ACC112 (cell line): ENCODE data around the gene TEAD4.

Experiments
- H2AFZ ChIP-seq: fragments of 200-600 bp; sonication (generic); one replicate; pipeline ENCODE4 v1.6.0; 2017; ENCODE audit warnings: antibody characterized with exemption, low read length; ENCODE audit not compliant: unreplicated experiment
- H3K27ac ChIP-seq: fragments of 200-600 bp; sonication (generic); 2 replicates; pipeline ENCODE4 v1.5.1; 2014; ENCODE audit warnings: low read depth, mild to moderate bottlenecking, antibody characterized with exemption, low read length, moderate library complexity
- H3K27me3 ChIP-seq: fragments of 200-600 bp; sonication (generic); 2 replicates; pipeline ENCODE4 v1.6.1; 2014; ENCODE audit warnings: mild to moderate bottlenecking, antibody characterized with exemption, low read length, moderate library complexity, mixed read lengths; ENCODE audit not compliant: insufficient read depth
- H3K36me3 ChIP-seq: fragments of 200-600 bp; sonication (generic); 2 replicates; pipeline ENCODE4 v1.6.1; 2016; ENCODE audit warnings: mild to moderate bottlenecking, antibody characterized with exemption, low read length, moderate library complexity, mixed read lengths; ENCODE audit not compliant: insufficient read depth
- H3K4me1 ChIP-seq: fragments of 200-600 bp; sonication (generic); one replicate; pipeline ENCODE4 v1.6.1; 2016; ENCODE audit warnings: low read length, mixed read lengths; ENCODE audit not compliant: insufficient read depth, unreplicated experiment, control insufficient read depth
- H3K4me3 ChIP-seq: fragments of 200-600 bp; sonication (generic); 2 replicates; pipeline ENCODE4 v1.5.1; 2014; ENCODE audit warnings: mild to moderate bottlenecking, low read depth, low read length
- H3K79me2 ChIP-seq: fragments of 200-600 bp; sonication (generic); one replicate; pipeline ENCODE4 v1.6.0; 2016; ENCODE audit warnings: low read length; ENCODE audit not compliant: control insufficient read depth, unreplicated experiment, insufficient read depth

The TEAD4 gene

DNA sequence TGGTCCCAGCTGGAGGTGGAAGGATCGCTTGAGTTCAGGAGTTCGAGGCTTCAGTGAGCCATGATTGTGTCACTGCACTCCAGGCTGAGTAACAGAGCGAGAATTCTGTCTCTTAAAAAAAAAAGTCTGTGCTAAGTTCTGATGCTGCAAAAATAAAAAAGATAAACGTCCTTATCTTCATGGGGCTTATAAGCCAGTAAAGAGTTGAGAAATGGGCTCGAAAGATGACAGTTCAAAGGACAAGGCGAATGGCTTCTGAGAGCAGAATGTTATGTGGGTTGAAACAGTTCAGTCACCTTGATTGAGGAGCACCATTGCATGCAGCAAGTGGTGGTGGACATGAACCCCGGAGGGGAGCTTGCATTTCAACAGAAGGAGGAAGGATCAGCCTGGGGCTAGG is 122.7 kb downstream of the TEAD4 start:
- Histone ChIP-seq H3K27me3 (no peaks in the 10 kb centered on the region), H3K79me2 (no peaks in the 10 kb centered on the region), H2AFZ (no peak overlapping the region), H3K4me1 (peaks cover 4% of the 10 kb centered on the region), H3K36me3 (no peaks in the 10 kb centered on the region), H3K4me3 (no peak overlapping the region), H3K27ac (no peak overlapping the region)

DNA sequence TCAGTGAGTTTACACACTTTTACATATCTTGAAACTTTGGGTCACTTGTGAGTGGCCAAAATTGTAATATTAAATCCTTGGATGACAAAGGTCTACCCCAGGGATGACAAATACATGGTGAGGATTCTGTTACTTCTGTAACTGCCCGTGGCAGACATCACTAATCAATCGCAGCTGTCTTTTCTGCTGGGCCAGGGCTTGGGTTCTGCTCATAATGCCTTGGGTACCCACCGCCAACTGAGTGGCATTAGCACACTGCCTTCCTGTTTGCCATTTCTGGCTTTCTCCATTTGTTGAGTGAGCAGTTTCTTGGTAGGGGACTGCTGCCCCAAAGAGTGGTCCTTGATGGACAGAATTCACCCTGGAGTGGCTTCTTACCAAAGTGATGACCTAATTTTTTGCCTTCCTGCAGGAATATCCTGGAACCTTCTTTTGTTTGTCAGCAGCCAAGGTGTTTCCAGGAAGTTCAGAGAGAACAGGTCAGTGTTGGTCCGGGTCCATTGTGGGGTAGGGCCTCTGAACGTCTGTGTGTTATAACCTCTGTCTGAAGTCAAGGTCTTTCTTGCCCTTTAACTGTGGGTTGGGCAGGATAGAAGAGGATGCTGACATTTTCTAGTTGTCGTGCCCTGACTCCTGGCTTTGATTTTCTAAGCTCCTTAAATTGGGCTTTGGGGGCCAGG is 124.2 kb downstream of the TEAD4 start:
- no peaks in the 10 kb centered on the region for H3K27me3 ChIP-seq
- H3K36me3 ChIP-seq: no peaks in the 10 kb centered on the region
- H3K27ac ChIP-seq: no peak overlapping the region
- H3K4me1 ChIP-seq: no peaks in the 10 kb centered on the region
- H2AFZ ChIP-seq: no peak overlapping the region
- H3K79me2 ChIP-seq: no peaks in the 10 kb centered on the region
- no peak overlapping the region for H3K4me3 ChIP-seq

DNA sequence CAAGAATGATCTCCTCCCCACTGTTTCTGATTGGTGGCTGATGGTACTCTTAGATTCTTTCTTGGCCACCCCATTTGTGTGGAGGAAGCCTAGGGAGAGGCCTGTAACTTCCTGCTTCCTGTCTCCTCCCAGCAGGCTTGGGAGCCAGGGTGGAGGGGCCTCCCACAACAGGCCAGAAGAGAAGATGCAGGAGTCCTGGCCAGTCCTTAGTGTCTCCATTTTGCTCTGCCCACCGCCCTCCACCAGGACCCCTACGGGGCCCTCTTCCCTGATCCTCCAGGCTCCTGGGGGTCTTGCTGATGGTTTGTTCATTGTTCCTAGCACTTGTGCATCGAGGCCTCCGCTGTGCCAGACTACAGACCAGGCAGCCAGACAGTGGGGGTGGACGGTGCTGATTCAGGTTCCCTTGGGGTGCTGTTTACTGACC is 124.7 kb downstream of the TEAD4 start:
- no peak overlapping the region for H3K27ac ChIP-seq
- no peak overlapping the region for H3K4me3 ChIP-seq
- no peak overlapping the region for H2AFZ ChIP-seq
- no peaks in the 10 kb centered on the region for H3K27me3 ChIP-seq
- no peaks in the 10 kb centered on the region for H3K79me2 ChIP-seq
- no peaks in the 10 kb centered on the region for H3K4me1 ChIP-seq
- H3K36me3 ChIP-seq: no peaks in the 10 kb centered on the region

DNA sequence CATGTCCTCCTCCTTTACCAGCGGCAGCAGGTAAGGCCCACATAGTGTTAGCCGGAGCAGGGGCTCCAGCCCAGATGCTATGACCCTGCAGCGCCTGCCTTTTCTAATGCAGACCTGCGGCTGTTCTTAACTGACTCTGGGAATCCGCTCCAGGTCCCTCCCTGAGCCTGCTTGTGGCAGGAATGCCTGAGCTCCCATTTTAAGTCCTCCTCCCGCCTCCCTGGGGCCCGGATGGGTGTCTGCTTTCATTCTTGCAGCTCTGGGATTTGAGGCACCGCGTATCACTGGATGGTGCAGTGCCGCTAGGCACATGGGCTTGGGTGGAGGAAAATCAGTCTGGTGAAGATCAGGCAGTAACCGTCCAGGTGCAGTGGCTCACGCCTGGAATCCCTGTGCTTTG is 125.5 kb downstream of the TEAD4 start:
- H3K4me1 ChIP-seq: no peaks in the 10 kb centered on the region
- H3K27ac ChIP-seq: no peak overlapping the region
- no peak overlapping the region for H2AFZ ChIP-seq
- no peaks in the 10 kb centered on the region for H3K79me2 ChIP-seq
- H3K4me3 ChIP-seq: no peak overlapping the region
- H3K27me3 ChIP-seq: no peaks in the 10 kb centered on the region
- H3K36me3 ChIP-seq: no peaks in the 10 kb centered on the region

DNA sequence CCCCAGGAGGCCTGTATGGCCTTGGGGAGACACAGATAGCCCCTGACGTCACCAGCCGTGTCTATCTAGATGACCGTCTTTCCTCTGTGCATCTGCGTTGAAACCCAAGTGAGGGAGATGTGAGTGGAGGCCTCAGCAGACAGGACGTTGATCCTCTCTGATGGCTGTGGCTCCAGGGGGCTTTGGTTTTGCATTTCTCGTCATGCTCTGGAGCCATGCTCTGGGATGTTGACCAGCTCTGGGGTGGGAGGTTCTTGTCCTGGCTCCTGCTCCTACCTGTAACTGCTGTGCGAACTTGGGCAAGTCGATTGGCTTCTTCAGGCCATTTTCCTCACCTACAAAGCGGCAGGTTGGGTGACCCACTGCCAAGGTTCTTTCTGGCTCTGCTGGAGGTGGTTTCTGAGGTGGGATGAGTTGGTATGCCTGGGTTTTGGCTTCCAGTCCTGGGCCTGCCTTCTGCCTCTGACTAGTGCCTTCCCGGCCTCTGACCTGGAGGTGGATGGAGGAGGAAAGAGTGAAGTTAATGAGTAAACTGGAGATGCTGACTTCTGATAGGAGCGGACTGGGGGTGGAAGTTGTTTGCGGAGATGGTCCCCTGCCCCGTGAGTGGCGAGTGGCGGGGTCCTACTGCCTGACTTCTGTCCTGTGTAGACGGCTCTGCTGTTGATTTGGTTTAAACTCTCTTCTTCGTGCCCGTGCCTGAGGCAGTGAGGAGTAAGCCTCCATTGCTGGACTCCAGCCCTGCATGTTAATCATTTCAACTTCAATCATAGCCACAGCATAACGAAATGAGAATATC is 126.3 kb downstream of the TEAD4 start:
- no peaks in the 10 kb centered on the region for H3K79me2 ChIP-seq
- no peaks in the 10 kb centered on the region for H3K27me3 ChIP-seq
- no peak overlapping the region for H3K4me3 ChIP-seq
- H3K36me3 ChIP-seq: no peaks in the 10 kb centered on the region
- no peak overlapping the region for H3K27ac ChIP-seq
- H3K4me1 ChIP-seq: no peaks in the 10 kb centered on the region
- no peak overlapping the region for H2AFZ ChIP-seq

DNA sequence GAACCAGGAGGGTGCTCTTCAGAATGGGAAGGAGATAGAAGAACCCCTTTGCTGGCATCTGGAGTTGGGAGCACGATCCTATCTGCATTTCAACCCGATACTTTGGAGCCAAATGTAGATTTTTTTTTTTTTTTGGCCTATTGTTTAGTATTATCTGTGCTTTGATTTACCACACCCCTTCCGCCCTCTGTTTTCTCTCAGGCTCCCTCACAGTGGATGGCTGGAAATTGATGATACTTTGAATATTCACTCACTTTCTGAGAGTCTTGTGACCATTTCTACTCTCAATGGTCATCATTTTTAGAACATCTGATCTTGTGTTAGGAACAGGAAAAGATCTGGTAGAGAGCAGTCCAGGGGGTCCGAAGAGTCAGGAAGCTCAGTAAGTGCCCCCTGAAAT is 127.0 kb downstream of the TEAD4 start:
- Histone ChIP-seq H3K4me3 (no peak overlapping the region), H3K27ac (no peak overlapping the region), H3K4me1 (no peaks in the 10 kb centered on the region), H3K27me3 (no peaks in the 10 kb centered on the region), H2AFZ (no peak overlapping the region), H3K36me3 (no peaks in the 10 kb centered on the region), H3K79me2 (no peaks in the 10 kb centered on the region)

DNA sequence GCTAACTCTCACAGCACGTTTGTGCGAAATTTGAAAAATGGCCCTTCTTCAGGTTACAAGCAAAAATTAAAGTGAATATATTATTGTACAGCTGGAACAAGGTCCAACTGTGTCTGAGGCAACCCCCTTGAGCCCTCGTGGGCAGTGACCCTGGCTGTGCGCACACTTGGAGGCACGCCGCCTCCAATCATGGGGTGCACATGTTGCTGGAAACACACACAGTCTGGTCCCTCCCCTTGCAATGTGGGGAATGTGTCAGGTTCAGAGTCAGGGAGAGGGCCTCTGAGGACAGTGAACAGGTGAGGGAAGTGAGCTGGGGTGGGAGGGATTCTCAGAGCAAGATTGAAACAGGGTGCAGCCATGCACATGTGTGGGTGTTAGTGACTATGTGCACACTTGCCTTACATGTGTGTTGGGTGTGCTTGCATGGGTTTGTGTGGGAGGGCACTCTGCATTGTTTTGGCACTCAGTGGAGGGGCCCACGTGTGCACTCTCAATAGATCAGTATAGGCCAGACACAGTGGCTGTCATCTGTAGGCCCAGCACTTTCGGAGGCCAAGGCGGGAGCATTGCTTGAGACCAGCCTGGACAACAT is 127.6 kb downstream of the TEAD4 start:
- Histone ChIP-seq H3K27me3 (no peaks in the 10 kb centered on the region), H2AFZ (no peak overlapping the region), H3K27ac (no peak overlapping the region), H3K4me3 (no peak overlapping the region), H3K36me3 (no peaks in the 10 kb centered on the region), H3K4me1 (no peaks in the 10 kb centered on the region), H3K79me2 (no peaks in the 10 kb centered on the region)

DNA sequence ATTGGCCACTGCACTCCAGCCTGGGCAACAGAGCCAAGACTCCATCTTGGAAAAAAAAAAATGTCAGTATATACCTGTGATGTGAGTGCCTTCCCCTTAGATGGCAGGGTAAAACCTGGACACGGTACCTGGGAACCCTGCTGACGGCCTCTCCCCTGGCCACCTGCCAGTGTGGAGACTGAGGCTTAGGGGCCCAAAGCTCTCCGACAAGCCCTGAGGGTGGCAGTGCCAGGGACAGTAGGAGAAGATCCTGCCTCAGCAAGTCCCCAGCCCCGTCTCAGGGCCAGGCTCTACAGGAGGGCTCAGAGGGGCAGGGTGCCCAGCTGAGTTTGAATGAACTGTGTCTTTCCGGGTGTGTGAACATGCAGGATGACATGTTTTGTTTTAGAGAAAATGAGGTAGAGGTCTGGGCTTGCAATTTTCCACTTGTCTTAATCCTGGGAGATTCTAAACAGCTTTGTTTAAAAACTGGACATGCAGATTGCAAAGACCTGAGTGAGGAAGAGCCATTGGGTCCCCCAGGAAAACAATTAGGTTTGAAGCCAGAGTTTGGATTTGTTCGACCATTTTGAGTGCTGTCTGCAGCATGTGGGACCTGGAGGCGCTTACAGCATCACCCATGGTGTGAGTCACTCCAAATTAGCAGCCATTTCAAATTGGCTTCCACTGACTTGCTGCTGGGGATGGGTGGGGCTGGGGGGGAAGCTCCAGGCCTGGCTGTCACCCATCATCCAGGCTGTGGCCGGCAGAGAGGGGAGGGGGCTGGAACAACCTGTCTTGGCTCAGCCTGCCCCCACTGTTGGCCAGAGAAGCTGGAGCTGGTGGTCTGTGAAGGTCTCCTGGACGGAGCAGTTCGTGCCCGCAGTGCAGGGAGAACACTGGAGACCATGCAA is 128.8 kb downstream of the TEAD4 start:
- no peaks in the 10 kb centered on the region for H3K4me1 ChIP-seq
- no peak overlapping the region for H3K4me3 ChIP-seq
- no peak overlapping the region for H3K27ac ChIP-seq
- H3K79me2 ChIP-seq: no peaks in the 10 kb centered on the region
- H2AFZ ChIP-seq: no peak overlapping the region
- no peaks in the 10 kb centered on the region for H3K27me3 ChIP-seq
- H3K36me3 ChIP-seq: no peaks in the 10 kb centered on the region

DNA sequence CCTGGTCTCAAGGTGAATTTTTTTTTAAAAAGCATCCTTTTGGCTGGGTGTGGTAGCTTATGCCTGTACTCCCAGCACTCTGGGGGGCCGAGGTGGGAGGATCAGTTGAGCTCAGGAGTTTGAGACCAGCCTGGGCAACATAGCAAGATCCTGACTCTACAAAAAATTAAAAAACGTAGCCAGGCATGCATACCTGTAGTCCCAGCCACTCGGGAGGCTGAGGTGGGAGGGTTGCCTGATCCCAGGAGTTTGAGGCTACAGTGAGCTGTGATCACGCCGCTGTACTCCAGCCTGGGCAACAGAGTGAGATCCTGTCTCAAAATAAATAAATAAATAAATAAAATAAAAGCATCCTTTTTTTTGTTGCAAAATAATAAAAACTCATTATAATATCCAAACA is 130.4 kb downstream of the TEAD4 start:
- H3K4me1 ChIP-seq: no peaks in the 10 kb centered on the region
- H3K36me3 ChIP-seq: no peaks in the 10 kb centered on the region
- no peaks in the 10 kb centered on the region for H3K27me3 ChIP-seq
- H3K4me3 ChIP-seq: no peak overlapping the region
- H3K79me2 ChIP-seq: no peaks in the 10 kb centered on the region
- no peak overlapping the region for H2AFZ ChIP-seq
- H3K27ac ChIP-seq: no peak overlapping the region
